NCI-H187 (cell line): ENCODE data around the gene NANOS2.
"Not testable (repeated sequence)": the region's sequence is repeated elsewhere in the genome, so short reads cannot be mapped to it uniquely, and the experiment has no call there.

ENCODE experiments used
- DNase-seq, 2 experiments: peaks; one replicate each; lab custom pipeline; 2025; lab: John Stamatoyannopoulos, UW

Gene NANOS2

GRCh38 chr19:45927565-45928261 is 13.1 kb upstream of the NANOS2 start:
- peak; percentile 89 to 95 for DNase-seq

GRCh38 chr19:45924891-45925447 is 10.4 kb upstream of the NANOS2 start:
- no peak for DNase-seq

GRCh38 chr19:45922281-45922680 is 7.7 kb upstream of the NANOS2 start:
- DNase-seq = no peak

- no peak for DNase-seq
Observed at GRCh38 chr19:45920458-45920857, 5.9 kb upstream of the NANOS2 start.

GRCh38 chr19:45919678-45920077 is 5.1 kb upstream of the NANOS2 start:
- no peak for DNase-seq

- no peak for DNase-seq
Observed at GRCh38 chr19:45918721-45919120, 4.1 kb upstream of the NANOS2 start.

GRCh38 chr19:45917421-45918091 is 3.0 kb upstream of the NANOS2 start:
- no peak for DNase-seq

- DNase-seq = no peak
Observed at GRCh38 chr19:45911291-45911690, 3.3 kb downstream of the NANOS2 start.

- no peak for DNase-seq
Observed at GRCh38 chr19:45908956-45909355, 5.6 kb downstream of the NANOS2 start.

GRCh38 chr19:45906221-45906620 is 8.4 kb downstream of the NANOS2 start:
- no peak for DNase-seq

GRCh38 chr19:45905011-45905410 is 9.6 kb downstream of the NANOS2 start:
- DNase-seq = no peak

- peak; percentile 96 to 98 for DNase-seq
Observed at GRCh38 chr19:45902651-45903625, 11.6 kb downstream of the NANOS2 start.

- no peak for DNase-seq
Observed at GRCh38 chr19:45901912-45902650, 12.5 kb downstream of the NANOS2 start, which contains the start of gene MYPOP. Gene MYPOP (minus strand): TSS chr19:45902613. CDS start chr19:45901773, 840 bp downstream.

- no peak for DNase-seq
Observed at GRCh38 chr19:45901432-45901911, 13.1 kb downstream of the NANOS2 start.

GRCh38 chr19:45900738-45901431 is 13.7 kb downstream of the NANOS2 start:
- no peak for DNase-seq

GRCh38 chr19:45899919-45900589 is 14.5 kb downstream of the NANOS2 start:
- DNase-seq = no peak

- no peak for DNase-seq
Observed at GRCh38 chr19:45899253-45899652, 15.3 kb downstream of the NANOS2 start.

GRCh38 chr19:45897261-45897812 is 17.2 kb downstream of the NANOS2 start:
- no peak for DNase-seq

- not testable (repeated sequence) for DNase-seq
Observed at GRCh38 chr19:45895983-45896599, 18.5 kb downstream of the NANOS2 start.
